Parathyroid adenoma (tissue), 2 donors: Measurements from ENCODE around the gene AFMID.
"Not testable (repeated sequence)": the region's sequence is repeated elsewhere in the genome, so short reads cannot be mapped to it uniquely, and the experiment has no call there.

Experiments
- H2AFZ ChIP-seq: fragments of 300-600 bp; sonication (generic); one replicate; pipeline ENCODE4 v1.7.0; 2017; ENCODE audit warnings: antibody characterized with exemption, mild to moderate bottlenecking
- H3K27ac ChIP-seq: fragments of 300-600 bp; sonication (generic); one replicate; pipeline ENCODE4 v1.7.0; 2017
- H3K27me3 ChIP-seq: fragments of 300-600 bp; sonication (generic); one replicate; pipeline ENCODE4 v1.7.0; 2017; ENCODE audit warnings: low read length; ENCODE audit not compliant: control insufficient read depth, insufficient read depth
- H3K36me3 ChIP-seq: fragments of 300-600 bp; sonication (generic); one replicate; pipeline ENCODE4 v1.7.0; 2017; ENCODE audit warnings: low read length; ENCODE audit not compliant: control insufficient read depth, insufficient read depth
- H3K4me1 ChIP-seq: fragments of 300-600 bp; sonication (generic); one replicate; pipeline ENCODE4 v1.7.0; 2017; ENCODE audit warnings: control low read depth
- H3K4me2 ChIP-seq: fragments of 300-600 bp; sonication (generic); one replicate; pipeline ENCODE4 v1.7.0; 2017; ENCODE audit warnings: low read length
- H3K4me3 ChIP-seq: fragments of 300-600 bp; sonication (generic); one replicate; pipeline ENCODE4 v1.7.0; 2017; ENCODE audit warnings: low read depth, low read length
- H3K79me2 ChIP-seq: fragments of 300-600 bp; sonication (generic); one replicate; pipeline ENCODE4 v1.7.0; 2017; ENCODE audit warnings: control low read depth
- H3K9ac ChIP-seq: fragments of 300-600 bp; sonication (generic); one replicate; pipeline ENCODE4 v1.7.0; 2017; ENCODE audit warnings: mild to moderate bottlenecking
- H3K9me3 ChIP-seq: fragments of 300-600 bp; sonication (generic); one replicate; pipeline ENCODE4 v1.7.0; 2017; ENCODE audit warnings: low read length; ENCODE audit not compliant: control insufficient read depth
- TF ChIP-seq, protein P1 (sequence below): fragments of 300-600 bp; sonication (generic); IDR thresholded peaks from one replicate; pipeline ENCODE4 v1.7.0; 2017; ENCODE audit warnings: antibody characterized with exemption, mild to moderate bottlenecking
- donor health status: primary hyperparathyroidism.

Gene AFMID

DNA sequence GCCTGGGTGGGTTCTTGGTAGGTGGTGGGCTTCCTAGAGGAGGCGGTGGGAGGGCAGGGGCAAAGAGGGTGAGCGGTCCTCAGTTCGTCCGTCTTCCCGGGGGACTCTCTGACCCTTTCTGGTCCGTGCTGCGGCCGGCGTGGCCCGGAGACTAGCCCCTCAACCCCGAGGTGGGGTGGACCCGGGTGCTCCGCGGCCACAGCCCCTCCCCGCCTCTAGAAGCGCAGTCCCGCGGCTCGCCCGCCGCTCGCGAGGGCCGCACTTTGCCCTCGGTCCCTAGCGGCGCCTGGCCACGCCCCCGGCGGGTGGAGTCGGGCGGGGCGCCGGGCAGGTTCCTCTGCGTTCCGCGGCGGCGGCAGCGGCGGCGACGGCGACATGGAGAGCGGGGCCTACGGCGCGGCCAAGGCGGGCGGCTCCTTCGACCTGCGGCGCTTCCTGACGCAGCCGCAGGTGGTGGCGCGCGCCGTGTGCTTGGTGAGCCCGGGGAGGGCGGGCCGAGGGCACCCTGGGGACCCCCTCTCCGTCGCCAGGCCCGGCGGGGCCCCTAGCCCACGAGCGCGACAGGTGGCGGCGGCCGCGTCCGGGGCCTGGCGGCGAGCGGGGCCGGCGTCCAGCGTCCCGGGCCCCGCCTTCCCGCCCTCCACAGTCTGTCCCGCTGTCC lies 18.8 kb upstream of the AFMID start, which contains the start of gene SYNGR2:
SYNGR2 (plus strand) TSS at position 340 of the 661 bp plus-strand sequence; CDS start at position 376, 36 bp downstream.
- H3K27me3 ChIP-seq: no peaks in the 10 kb centered on the region
- H3K9ac ChIP-seq: no peak within 1 kb of the TSS
- H2AFZ ChIP-seq: peak within 1 kb of the TSS; percentile 83
- H3K4me2 ChIP-seq: peak within 1 kb of the TSS; percentile 87
- H3K4me1 ChIP-seq: peaks cover 7% of the 10 kb centered on the region
- TF ChIP-seq, protein P1, sequence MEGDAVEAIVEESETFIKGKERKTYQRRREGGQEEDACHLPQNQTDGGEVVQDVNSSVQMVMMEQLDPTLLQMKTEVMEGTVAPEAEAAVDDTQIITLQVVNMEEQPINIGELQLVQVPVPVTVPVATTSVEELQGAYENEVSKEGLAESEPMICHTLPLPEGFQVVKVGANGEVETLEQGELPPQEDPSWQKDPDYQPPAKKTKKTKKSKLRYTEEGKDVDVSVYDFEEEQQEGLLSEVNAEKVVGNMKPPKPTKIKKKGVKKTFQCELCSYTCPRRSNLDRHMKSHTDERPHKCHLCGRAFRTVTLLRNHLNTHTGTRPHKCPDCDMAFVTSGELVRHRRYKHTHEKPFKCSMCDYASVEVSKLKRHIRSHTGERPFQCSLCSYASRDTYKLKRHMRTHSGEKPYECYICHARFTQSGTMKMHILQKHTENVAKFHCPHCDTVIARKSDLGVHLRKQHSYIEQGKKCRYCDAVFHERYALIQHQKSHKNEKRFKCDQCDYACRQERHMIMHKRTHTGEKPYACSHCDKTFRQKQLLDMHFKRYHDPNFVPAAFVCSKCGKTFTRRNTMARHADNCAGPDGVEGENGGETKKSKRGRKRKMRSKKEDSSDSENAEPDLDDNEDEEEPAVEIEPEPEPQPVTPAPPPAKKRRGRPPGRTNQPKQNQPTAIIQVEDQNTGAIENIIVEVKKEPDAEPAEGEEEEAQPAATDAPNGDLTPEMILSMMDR: no peak
- H3K27ac ChIP-seq: peak within 1 kb of the TSS; percentile 62
- no peaks in the 10 kb centered on the region for H3K9me3 ChIP-seq
- H3K79me2 ChIP-seq: no peaks in the 10 kb centered on the region
- H3K36me3 ChIP-seq: no peaks in the 10 kb centered on the region
- H3K4me3 ChIP-seq: peak within 1 kb of the TSS; percentile 77

DNA sequence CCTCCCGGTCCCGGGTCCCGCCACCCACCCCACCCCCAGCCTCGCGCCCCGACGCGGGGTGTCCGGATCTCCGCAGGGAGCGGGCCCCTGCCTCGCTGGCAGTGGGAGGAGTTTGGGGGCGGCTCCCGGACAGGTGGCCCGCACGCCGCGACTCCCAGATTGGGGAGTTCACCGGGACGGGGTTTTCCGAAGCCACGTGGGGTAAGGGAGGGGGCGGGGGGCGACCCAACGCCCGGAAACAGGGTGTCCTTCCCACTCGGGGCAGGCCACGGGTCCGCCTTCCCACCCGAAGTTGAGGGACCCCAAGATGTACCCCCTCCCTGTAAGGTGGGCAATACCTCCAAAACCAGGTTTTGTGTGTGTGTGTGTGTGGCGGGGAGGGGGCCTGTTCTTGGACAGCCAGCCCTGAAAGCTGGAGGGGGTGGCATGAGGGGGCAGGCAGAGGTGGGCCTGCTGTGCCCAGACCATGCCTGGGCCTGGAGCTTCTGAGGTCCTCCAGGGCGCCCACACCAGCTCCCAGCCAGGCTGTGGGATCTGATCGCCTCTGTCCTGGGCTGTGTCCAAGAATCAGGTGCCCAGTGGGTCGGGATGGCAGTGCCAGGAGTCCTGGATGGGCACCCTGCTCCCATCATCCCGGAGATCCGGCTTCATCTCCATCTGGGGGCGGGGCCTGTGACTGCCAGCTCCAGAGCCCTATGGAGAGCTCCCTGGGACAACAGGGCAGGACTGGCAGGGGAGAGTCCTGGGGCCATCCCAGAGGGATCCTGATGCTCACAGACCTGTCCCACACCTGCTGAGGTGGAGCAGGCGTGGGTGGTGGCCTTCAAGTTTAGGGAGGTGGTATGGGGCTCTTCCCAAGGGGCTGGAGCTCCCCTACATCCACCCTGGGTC lies 18.0 kb upstream of the AFMID start:
- Histone ChIP-seq H3K27me3 (no peaks in the 10 kb centered on the region), H3K9ac (no peak overlapping the region), H3K4me3 (peak overlapping the region; percentile 77), H3K4me1 (peaks cover 7% of the 10 kb centered on the region), H3K9me3 (no peaks in the 10 kb centered on the region), H3K79me2 (no peaks in the 10 kb centered on the region), H2AFZ (peak overlapping the region; percentile 75), H3K36me3 (no peaks in the 10 kb centered on the region), H3K4me2 (peak overlapping the region; percentile 87), H3K27ac (peak overlapping the region; percentile 62)
- TF ChIP-seq, protein P1: no peak

DNA sequence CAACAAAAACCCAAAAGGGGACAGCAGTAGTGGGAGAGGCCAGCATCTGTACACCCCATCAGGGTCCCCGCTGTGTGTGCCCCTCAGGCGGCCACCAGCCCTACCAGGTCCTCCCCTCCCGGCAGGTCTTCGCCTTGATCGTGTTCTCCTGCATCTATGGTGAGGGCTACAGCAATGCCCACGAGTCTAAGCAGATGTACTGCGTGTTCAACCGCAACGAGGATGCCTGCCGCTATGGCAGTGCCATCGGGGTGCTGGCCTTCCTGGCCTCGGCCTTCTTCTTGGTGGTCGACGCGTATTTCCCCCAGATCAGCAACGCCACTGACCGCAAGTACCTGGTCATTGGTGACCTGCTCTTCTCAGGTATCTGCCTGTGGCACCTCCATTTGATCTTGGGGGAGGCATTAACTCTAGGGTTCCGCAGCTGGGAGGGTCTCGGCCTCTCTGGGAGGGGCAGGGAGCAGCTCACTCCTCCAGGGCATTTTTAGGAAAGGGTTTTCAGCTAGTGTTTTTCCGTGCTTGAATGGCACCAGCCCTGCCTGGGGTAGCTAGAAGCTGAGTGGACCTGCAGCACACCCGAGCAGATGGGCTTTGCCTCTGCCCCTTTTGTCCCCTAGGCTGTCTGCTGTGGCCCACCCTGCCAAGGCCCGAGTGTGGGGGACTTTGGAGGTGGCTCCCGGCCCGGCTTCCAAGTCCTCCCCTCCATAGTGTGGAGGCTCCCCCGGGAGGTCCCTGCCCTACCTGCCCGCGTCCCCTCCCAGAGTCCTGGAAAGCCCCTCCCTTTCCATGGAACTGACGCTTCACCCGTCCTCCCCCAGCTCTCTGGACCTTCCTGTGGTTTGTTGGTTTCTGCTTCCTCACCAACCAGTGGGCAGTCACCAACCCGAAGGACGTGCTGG lies 16.2 kb upstream of the AFMID start:
- Histone ChIP-seq H3K9ac (no peak overlapping the region), H3K79me2 (no peaks in the 10 kb centered on the region), H3K9me3 (no peaks in the 10 kb centered on the region), H2AFZ (no peak overlapping the region), H3K4me3 (no peak overlapping the region), H3K36me3 (no peaks in the 10 kb centered on the region), H3K27me3 (no peaks in the 10 kb centered on the region), H3K4me2 (no peak overlapping the region), H3K27ac (no peak overlapping the region), H3K4me1 (peaks cover 7% of the 10 kb centered on the region)
- TF ChIP-seq, protein P1: no peak

DNA sequence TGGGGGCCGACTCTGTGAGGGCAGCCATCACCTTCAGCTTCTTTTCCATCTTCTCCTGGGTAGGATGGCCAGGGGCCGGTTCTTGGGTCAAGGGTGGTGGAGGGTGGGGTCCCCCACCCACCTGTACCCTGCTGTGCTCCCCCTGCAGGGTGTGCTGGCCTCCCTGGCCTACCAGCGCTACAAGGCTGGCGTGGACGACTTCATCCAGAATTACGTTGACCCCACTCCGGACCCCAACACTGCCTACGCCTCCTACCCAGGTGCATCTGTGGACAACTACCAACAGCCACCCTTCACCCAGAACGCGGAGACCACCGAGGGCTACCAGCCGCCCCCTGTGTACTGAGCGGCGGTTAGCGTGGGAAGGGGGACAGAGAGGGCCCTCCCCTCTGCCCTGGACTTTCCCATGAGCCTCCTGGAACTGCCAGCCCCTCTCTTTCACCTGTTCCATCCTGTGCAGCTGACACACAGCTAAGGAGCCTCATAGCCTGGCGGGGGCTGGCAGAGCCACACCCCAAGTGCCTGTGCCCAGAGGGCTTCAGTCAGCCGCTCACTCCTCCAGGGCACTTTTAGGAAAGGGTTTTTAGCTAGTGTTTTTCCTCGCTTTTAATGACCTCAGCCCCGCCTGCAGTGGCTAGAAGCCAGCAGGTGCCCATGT lies 15.4 kb upstream of the AFMID start:
- not testable (repeated sequence) for H3K4me1 ChIP-seq, H3K9me3 ChIP-seq, H3K79me2 ChIP-seq, H3K27ac ChIP-seq, H3K4me2 ChIP-seq, H3K9ac ChIP-seq, H3K4me3 ChIP-seq, H3K27me3 ChIP-seq, H3K36me3 ChIP-seq, H2AFZ ChIP-seq
